GM10248 (cell line): ENCODE data around the gene CTBS.

Source experiments
- CTCF ChIA-PET: fragments of 300-600 bp; sonication (Branson Sonifier 250); formaldehyde crosslinking; extraction: SDS; loops from one replicate; lab custom pipeline; 2021; ENCODE audit warnings: antibody characterized with exemption; lab: Yijun Ruan, JAX
- POLR2A ChIA-PET: fragments of 350-650 bp; sonication (Branson Sonifier 250); formaldehyde crosslinking; extraction: SDS; loops from one replicate; lab custom pipeline; 2020; ENCODE audit warnings: antibody characterized with exemption; lab: Yijun Ruan, JAX
- DNase-seq: peaks from one replicate; pipeline ENCODE4 v3.0.0; 2012; ENCODE audit errors: extremely low spot score
- CTCF ChIP-seq: IDR thresholded peaks from 2 replicates; pipeline ENCODE4 v1.5.1; 2012; ENCODE audit warnings: mild to moderate bottlenecking, low read depth; ENCODE audit errors: extremely low read depth, missing control alignments, control extremely low read depth

CTBS gene

DNA sequence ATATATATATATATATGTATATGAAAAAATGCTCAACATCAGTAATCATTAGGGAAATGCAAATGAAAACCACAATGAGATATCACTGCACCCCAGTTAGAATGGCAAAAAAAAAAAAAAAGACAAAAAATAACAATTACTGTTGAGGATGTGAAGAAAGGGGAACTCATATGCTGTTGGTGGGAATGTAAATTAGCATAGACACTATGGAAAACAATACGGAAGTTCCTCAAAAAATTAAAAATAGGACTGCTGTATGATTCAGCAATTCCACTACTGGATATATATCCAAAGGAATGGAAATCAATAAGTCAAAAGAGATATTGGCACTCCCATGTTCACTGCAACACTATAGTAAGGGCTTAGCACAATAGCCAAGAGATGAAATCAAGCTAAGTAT is 41.5 kb upstream of the CTBS start:
- POLR2A ChIA-PET = no interaction called here
- CTCF ChIA-PET = interaction anchor here (0.9 to 1.2 kb wide), 2 partner anchors 9 to 156 kb away, joined by 4 read pairs; no protein-coding TSS in a partner anchor
- no peak for DNase-seq
- no peak for TF ChIP-seq CTCF

GRCh38 chr1:84613887-84614286 is 39.6 kb upstream of the CTBS start:
- TF ChIP-seq CTCF = no peak
- CTCF ChIA-PET = no interaction called here
- no peak for DNase-seq
- POLR2A ChIA-PET = no interaction called here

DNA sequence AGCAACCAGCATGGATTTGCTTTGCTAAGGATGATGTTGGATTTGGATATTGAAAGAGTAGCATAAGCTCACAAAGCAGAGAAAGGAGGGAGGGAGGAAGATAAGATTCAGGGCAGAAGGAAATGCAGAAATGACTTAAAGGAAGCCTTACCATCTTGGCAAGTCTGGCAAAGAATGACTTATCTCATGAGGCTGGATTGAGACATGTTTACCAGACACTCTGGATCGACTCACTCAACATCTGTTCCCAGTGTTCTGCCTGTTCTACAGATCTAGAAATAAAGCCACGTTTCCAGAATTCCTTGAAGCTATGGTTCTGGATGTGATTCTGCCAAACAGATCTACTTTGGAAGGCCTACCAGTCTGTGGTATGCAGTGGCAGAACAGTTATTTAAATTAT is 38.8 kb upstream of the CTBS start:
- ChIA-PET POLR2A (no interaction called here), CTCF (interaction anchor here (0.7 to 2.1 kb wide), 2 partner anchors 12 to 39 kb away, joined by 3 to 5 read pairs; partner anchors contain the start of gene CTBS)
- no peak for DNase-seq
- TF ChIP-seq CTCF = no peak

DNA sequence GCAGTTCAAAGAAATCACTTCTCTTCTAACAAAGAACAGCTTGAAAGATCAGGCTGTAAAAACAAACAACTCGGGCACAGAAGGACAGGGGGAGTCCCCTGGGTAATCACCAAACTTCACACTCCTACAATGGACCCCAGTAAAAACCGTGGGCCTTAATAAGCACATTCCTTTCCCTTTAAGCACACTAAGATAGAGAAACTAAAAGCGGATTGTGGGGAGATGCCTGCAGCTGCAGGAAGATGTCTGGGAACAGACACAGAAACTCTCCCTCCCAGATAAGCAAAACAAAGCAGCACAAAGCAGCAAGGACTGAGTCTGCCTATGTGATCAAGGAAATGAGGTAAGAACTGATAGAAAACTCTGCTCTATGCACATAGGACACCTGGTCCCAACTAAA is 37.6 kb upstream of the CTBS start:
- POLR2A ChIA-PET = no interaction called here
- CTCF ChIA-PET = interaction anchor here (1.0 to 2.1 kb wide), 4 partner anchors 9 to 155 kb away, joined by 3 to 5 read pairs (median 4); no protein-coding TSS in a partner anchor
- no peak for DNase-seq
- no peak for TF ChIP-seq CTCF

GRCh38 chr1:84611091-84611490 is 36.9 kb upstream of the CTBS start:
- ChIA-PET CTCF (interaction anchor here (1.0 to 2.1 kb wide), 4 partner anchors 9 to 154 kb away, joined by 3 to 5 read pairs (median 4); no protein-coding TSS in a partner anchor), POLR2A (no interaction called here)
- no peak for DNase-seq
- no peak for TF ChIP-seq CTCF

DNA sequence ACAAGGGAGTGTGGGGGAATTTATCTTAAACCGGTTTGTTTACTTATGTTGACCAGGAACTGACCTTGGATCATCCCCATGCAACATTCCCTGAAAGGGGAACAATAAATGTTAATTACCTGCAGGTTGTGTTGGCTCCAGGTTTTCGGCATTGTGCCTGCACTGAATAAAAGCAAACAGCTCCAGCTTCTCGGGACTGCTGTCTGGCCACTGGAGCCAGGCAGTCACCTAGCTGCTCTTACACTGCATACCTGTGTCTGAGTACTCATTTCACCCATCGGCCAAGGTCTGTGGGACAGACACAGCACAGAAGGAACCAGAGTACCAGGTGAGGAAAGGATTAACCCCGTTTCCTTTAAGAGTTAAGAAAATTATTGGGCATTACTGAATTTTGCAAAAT is 32.7 kb upstream of the CTBS start:
- ChIA-PET POLR2A (no interaction called here), CTCF (interaction anchor here (0.7 to 4.1 kb wide), 7 partner anchors 9 to 165 kb away, joined by 3 to 23 read pairs (median 3); partner anchors contain the start of gene CTBS)
- no peak for TF ChIP-seq CTCF
- no peak for DNase-seq
